GM12892 (cell line): ENCODE results near the gene CDH4.

ENCODE experiments used
- POLR2A ChIP-seq: IDR thresholded peaks from 2 replicates; pipeline ENCODE4 v1.6.1; 2011; ENCODE audit warnings: low read depth, low read length, control low read depth
- POLR2AphosphoS5 ChIP-seq: IDR thresholded peaks from 2 replicates; pipeline ENCODE4 v1.6.1; 2011; ENCODE audit warnings: low read depth, low read length, control low read depth

GRCh38 chr20:61538943-61539265, 286.8 kb downstream of the CDH4 start:
- TF ChIP-seq POLR2A: no peak
- TF ChIP-seq POLR2AphosphoS5: no peak
